NCI-H774 (cell line): ENCODE measurements around the gene TFF1.

Source experiments
- DNase-seq: peaks from one replicate; lab custom pipeline; 2025; lab: John Stamatoyannopoulos, UW

TFF1 gene

DNA sequence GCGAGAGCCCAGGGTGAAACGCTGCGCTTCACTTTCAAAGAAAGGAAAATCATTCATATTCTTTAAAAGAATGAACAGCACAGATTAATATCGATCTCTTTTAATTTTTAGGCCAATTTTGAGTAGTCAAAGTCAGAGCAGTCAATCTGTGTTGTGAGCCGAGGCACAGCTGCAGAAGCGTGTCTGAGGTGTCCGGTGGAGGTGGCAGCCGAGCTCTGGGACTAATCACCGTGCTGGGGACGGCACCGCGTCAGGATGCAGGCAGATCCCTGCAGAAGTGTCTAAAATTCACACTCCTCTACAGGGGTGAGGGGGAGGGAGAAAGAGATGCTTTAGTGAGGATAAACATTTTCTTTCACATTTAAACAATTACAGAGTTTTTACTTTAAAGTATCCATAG is 4.1 kb downstream of the TFF1 start:
- no peak for DNase-seq

DNA sequence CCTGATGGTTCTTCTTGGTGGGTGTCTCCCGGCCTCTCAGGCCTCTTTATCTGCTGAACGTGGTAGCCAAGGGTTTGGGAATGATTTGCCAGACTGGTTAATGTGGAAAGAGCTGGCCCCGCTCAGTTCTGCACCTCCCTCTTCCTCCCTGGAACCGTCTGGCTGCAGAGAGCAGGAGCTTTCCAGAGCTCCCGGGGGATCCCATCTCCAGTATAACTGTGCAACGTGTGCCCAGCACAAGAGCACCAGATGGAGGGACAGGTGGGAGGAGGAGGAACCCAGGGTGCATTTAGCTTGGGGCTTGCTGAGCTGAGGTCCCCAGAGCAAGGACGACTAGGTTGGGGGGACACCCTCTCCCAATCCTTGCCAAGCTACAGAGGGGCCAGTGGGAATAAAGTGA is 5.0 kb downstream of the TFF1 start:
- DNase-seq: no peak

DNA sequence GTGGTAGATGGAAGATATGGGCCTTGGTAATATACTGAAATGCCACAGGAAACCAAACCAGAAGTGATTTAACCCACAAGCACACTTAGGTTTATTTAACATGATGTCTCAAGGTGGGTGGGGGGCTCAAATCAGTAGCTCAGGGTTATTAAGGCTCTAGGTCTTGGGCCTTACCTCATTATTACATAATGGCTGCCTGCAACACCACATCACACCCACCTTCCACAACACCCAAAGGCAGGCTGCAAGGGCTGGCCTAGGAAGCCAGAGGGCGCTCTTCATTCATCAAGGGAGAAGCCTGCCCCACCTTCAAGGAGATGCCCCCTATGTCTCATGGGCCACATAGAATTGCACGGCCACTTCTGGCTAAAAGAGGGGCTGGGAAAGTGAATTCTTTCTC is 6.0 kb downstream of the TFF1 start:
- DNase-seq: no peak

DNA sequence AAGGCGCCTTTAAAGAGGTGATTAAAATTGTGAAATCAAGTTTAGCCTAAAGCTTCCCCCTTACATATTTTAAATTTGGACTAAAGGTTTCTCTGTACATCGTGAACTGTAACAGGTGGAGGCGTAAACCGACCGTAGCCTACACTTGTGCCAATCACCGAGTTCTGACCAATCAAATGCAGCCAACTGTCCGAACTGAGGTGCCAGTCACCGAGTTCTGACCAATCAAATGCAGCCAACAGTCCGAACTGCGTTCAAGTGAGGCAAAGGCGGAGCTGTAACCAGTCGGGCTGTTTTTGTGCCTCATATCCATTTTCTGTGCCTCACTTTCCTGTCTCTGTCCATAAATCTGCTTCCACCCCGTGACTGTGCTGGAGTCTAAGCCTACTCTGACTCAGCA is 7.4 kb downstream of the TFF1 start:
- DNase-seq: no peak

DNA sequence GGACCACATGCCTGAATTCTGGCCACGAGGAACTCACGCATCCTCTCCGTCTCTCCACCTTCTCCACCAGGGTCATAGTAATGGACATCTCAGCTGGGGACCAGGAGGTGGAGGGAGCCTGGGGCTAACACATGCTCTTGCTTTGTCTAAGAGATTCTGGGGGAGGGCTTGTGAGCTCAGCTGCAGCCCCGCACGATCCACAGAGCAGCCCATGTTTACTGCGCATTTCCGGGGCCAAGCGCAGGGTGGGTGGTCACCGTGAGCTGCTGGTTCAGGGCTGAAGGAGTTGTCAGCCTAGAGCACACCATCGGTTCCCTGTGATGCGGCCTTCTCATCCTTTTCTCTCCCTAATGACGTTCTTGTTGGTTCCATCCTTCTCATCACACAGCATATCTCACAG is 8.1 kb downstream of the TFF1 start:
- no peak for DNase-seq

DNA sequence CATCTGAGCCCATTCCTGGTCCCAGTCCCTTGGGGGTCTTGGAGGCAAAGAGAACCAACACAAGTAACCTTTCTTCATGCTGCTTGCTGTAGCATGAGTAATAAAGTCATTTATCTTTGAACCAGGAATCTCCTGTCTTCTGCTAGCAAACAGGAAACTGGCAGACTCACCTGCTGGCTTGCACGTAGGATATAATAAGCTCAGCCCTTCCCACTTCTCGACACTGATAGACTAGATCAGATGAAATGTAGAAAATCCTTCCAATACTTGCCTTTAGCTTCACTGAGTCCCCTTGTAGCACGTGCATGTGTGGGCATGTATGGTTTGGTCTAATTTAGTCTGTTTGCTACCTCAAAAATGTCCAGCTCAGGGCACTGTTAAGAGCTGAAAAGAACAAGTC is 9.0 kb downstream of the TFF1 start:
- DNase-seq: no peak

DNA sequence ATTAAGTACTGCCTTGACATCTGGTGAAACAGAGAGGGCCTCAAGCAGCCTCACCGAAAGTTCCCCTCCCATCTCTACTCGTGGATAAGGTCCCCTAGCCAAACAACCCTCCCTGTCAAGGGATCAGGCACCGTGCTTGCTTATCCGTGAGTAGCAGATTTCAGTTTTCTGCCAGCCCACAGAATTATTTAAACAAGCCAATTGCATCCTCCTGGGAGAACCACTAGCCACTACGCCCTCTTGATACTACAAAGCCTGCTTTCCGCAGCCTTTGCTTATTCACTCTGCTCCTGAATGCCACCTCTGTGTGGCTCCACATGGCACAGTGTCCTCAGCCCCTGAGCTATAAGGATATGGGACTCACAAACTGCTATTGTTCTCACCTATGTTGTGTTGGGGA is 9.7 kb downstream of the TFF1 start:
- DNase-seq: no peak

DNA sequence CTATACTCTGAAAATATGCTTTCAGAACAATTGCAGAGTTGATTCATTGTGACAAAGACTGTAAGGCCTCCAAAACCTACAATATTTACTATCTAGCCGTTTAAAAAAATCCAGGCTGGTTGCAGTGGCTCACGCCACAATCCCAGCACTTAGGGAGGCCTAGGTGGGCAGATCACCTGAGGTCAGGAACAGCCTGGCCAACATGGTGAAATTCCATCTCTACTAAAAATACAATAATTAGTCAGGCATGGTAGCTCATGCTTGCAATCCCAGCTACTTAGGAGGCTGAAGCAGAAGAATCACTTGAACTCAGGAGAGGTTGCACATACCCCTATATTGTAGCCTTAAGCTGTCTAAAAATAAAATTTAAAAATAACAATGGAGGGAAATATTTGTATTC is 10.3 kb downstream of the TFF1 start:
- DNase-seq: no peak

DNA sequence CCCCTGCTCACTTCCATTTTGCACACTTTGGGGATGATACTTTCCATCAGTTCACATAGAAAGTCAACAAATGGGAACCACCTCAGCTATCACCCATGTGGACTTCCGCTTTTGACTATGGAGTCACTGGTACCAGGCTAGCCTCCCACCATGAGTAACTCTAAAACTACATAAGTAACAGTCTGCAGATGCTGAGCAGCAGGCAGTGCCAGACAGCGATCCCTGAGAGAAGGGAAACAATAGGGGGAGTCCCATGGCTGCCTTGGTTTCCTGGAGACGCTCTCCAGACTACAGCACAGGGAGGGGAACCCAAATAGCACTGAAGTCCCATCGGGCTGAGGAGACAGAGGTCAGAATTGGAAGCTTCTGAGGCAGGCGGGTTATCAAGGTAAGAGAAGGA is 12.7 kb downstream of the TFF1 start:
- DNase-seq: no peak

DNA sequence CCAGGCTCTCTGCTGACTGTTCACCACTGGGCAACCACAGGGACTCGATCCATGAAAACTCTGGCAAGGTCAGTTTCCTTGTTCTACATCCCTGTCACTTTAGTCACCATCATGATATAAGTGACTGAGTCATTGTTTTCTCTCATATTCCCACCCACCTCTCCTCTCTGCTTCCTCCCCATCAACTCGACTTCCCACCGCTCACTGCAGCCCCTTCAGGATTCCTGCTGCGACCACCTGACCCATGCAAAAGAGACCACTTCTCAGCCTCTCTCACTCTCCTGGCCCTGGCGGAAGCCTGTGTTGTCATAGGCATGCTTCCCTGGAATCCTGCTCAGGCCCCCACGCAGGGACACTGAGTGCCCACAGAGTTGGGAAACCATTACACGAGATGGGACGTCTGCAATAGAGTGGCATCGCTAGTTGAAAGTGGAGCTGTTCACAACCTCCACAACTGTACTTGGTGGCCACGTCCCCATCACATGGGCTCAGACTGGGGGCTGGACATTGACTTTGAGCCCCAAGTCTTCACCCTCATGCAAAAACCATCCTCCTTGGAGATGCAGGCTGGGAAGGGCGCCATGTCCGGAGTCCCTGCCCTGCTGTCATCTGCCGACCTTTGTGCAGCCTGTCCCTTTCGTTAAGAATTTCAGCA is 13.8 kb downstream of the TFF1 start:
- DNase-seq: no peak

DNA sequence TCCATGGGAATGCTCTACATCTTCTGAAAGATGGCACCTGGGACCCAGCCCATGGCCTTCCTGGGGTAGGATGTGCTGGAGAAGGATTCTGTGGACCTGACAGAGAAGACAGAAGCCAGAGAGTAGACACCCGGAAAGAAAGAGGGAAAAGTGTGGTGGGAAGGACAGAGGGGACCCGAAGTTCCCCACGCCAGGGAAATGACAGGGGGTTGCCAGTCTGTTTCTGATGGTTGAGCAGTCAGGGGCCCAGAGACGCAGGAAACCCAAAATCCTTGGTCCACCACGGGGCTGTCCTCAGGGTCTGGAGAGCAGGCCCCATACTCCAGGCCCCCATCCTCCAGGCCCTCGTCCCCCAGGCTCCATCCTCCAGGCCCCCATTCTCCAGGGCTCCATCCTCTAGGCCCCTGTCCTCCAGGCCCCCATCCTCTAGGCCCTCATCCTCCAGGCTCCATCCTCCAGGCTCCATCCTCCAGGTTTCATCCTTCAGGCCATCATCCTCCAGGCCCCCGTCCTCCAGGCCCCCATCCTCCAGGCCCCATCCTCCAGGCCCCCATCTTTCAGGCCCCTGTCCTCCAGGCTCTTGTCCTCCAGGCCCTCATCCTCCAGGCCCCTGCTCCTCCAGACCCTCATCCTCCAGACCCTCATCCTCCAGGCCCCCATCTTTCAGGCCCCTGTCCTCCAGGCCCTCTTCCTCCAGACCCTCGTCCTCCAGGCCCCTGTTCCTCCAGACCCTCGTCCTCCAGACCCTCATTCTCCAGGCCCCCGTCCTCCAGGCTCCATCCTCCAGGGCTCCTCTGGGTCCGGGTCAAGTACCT is 14.5 kb downstream of the TFF1 start:
- no peak for DNase-seq

DNA sequence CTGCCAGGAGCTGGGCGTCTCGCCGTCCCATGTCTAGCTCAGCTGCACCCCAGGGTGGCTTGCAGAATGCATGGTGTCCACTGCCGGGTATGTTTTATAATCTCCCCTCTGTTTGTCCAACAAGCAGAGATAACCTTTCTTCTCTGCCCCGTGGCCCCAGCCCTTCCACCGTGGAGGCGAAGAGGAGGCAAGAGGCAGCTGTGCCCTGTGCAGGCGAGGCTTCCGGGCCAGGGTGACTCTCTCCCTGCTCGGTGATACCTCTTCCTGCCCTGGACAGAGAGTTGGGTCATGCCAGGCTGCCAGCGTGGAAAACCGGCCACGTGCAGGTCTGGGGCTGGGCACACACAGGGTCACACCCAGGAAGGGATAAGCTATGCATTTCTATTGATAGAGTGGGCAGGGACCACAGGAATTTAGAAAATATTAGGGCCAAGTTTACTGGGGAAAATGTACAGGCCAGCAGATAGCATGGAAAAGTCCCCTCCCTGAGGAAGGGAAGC is 15.4 kb downstream of the TFF1 start, which contains the start of gene TFF2:
TFF2 (minus strand) TSS at position 68 of the 500 bp plus-strand sequence; CDS start at position 31, 37 bp downstream.
- DNase-seq: no peak

DNA sequence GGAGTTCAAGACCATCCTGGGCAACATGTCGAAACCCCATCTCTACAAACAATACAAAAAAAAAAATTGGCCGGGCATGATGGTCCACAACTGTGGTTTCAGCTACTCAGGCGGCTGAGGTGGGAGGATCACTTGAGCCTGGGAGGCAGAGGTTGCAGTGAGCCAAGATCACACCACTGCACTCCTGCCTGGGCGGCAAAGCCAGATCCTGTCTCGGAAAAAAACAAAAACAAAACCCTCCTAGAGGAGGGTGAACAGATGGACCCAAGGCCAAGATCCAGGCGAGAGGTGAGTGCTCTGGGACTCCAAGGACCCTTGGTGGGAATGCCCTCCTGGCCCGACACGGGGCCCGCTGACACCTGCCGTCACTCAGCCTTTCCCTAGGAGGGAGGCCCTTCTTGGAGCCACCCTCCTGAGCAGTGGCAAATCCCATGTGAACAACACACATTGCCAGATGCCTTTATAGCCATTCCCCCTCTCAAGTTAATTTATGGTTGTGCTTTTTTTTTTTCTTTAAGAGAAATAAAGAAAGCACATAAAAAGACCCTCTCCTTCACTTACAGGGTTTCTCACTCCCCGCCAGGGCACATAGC is 15.9 kb downstream of the TFF1 start:
- DNase-seq: no peak

DNA sequence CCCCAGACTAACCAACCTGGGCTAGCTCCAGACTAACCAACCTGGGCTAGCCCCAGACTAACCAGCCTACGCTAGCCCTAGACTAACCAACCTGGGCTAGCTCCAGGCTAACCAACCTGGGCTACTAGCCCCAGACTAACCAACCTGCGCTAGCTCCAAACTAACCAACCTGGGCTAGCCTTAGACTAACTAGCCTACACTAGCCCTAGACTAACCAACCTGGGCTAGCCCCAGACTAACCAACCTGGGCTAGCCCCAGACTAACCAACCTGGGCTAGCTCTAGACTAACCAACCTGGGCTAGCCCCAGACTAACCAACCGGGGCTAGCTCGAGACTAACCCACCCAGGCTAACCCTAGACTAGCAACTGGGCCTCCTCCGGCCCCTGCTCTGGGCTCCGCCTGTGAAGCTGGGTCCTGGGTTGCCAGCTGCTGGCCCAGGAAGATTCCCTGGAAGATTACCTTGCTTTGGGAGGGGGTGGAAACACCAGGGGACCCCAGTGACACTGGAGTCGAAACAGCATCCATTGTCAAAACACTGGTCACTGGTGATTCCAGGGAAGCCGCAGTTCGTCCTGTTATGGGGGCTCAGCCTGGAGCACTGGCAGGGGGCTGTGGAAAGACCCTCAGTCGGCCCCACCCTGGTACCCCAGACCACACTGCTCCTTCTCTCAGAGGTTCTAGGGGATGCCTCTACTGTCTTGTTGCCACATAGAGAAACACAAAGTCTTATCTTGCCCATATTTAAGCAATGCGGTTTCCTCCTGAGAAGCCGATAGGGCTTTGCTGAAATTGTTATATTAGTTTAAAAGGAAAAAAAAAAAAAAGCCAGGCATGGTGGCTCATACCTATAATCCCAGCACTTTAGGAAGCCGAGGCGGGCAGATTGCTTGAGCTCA is 16.7 kb downstream of the TFF1 start:
- no peak for DNase-seq

DNA sequence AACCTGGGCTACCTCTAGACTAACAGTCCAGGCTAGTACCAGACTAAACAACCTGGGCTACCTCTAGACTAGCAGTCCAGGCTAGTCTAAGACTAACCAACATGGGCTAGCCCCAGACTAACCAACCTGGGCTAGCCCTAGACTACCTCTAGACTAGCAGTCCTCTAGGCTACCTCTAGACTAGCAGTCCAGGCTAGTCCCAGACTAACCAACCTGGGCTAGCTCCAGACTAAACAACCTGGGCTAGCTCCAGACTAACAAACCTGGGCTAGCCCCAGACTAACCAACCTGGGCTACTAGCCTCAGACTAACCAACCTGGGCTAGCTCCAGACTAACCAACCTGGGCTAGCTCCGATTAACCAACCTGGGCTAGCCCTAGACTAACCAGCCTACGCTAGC is 17.6 kb downstream of the TFF1 start:
- DNase-seq: no peak

DNA sequence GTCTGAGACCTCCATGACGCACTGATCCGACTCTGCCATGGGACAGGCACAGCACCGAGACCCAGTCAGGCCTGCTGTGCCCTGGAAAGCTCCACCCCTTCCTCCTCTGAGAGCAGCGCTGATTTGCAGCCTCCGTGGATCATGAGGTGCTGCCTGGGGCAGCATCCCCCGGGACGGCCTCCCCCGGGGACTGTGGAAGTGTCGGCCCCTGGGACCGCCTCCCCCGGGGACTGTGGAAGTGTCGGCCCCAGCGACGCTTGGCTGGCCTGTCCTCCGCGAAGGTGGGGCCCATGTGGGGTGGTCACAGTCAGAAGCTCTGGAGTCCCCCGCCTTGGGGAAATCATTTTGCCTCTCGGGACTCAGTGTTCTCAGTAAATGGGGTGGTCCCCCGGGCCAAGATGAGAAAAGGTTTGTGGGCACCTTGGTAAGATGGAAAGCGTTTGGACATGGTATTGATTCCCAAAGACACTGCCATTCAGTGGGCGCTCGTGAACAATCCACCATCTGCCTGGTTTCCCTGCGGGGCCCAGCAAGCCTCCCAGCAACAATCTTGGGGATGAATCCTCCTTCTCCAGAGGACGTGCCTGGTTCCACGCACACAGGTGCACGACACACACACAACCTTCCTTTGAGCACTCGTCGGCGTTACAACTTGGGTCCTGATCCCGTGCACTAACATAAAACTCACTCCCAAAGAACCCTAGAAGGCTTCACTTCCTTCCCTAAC is 18.6 kb downstream of the TFF1 start:
- no peak for DNase-seq

DNA sequence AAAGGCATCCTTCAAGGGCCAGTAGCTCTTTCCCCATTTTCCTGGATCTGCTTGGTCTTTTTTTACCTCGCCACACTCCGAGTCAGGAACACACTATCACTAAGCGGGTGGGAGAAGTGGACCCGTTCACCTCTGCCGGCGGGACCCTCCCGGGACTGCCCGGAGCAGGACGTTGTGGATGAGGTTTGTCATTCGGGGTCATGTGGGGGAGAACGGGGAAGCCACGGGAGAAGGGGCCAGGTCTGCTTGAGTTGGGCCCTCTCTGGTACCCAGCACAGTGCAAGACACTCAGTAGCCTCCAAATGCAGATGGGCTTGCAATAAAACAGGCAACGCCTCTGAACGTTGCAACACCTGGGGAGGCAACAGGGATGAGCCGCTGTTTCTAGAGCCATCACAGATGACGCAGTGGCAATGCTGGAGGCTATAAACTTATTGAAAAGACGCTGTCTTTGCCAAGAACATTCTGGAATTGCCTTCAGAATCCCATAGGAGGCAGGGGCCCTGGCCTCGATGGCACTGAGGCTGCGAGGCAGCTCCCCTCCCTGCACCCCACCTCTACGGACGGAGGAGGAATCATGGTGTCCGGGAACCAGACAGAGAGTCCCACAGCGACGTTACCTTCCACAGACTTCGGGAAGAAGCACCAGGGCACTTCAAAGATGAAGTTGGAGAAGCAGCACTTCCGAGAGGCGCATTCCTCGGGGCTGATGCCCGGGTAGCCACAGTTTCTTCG is 19.3 kb downstream of the TFF1 start:
- no peak for DNase-seq

DNA sequence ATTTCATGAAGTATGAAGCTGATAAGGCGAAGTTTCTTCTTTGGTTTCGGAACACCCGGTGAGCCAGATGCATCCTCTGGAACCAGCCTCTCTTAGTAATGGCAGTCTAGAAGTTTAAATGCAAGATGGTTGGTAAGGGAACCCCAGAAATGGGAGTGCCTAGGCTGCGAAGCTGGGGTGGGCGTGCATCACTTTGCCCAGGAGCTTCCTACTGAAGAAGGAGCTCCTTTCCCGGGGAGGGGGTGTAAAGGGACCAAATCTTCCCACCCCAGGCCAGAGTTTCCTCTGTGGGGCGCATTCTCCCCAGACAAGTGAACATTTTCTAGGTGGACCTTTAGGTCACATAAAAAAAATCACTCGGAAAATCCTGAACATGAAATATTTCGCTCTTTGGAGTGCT is 19.9 kb downstream of the TFF1 start:
- no peak for DNase-seq

DNA sequence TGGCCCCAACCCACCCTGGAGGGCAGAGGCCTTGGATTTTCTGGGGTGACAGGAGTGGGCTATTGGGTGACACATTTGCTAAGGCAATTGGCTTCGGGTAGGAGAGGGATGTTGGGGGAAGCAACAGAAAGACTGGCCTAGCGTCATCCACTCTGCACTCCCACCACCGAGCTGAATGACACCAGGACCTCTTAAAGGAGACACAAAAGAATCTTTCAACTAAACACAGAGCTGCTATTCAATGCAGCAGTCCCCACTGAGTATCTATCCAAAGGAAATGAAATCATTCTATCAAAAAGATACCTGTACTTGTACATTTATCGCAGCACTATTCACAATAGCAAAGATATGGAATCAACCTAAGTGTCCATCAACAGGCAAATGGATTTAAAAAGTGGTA is 21.7 kb downstream of the TFF1 start:
- no peak for DNase-seq

DNA sequence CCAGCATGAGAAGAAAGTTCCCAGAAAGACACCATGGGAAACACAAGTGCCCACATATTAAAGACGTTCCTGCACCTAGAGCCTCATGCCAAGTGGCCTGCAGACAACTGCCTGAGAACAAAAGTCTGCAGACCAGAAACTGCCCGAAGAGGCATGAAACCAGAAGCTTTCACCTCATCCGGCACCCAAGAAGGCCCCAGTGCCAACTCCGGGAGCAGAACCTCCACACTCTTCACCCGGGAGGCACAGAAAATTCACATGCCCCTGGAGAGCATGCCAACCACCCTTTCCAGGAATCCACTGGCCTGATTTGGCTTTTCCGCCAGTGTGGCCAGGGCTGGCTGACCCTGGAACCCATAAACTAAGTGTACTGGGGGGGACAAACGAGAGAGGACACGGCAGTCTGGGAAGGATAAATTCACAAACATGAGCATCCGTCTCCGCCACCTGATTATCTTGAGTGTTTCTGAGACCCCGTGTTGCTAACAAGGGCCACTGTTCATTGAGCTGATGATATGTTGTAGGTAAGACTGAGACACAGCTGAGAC is 22.3 kb downstream of the TFF1 start:
- DNase-seq: no peak
